HFF-Myc (cell line): ENCODE measurements around the gene ZSWIM7.
A peak's percentile ranks its signal among the peaks of the same experiment; 100 is the strongest.
"Not testable (repeated sequence)": the region's sequence is repeated elsewhere in the genome, so short reads cannot be mapped to it uniquely, and the experiment has no call there.

Experiments
- DNase-seq: peaks from one replicate; pipeline ENCODE4 v3.0.0-alpha.2; 2011; ENCODE audit warnings: low read depth; ENCODE audit errors: extremely low read depth
- H3K4me3 ChIP-seq: replicated peaks from 2 replicates; pipeline ENCODE4 v1.5.1; 2011; ENCODE audit warnings: low read depth, mild to moderate bottlenecking, control low read depth, low read length
- CTCF ChIP-seq: IDR thresholded peaks from 2 replicates; pipeline ENCODE4 v1.5.1; 2012; ENCODE audit warnings: mild to moderate bottlenecking, low read depth, low read length, control low read depth; ENCODE audit errors: missing control alignments

Gene ZSWIM7

GRCh38 chr17:15944759-15945526 lies 54.6 kb downstream of the ZSWIM7 start, which contains the start of gene ADORA2B:
Gene ADORA2B (plus strand): TSS chr17:15945130. CDS start chr17:15945249, 119 bp downstream.
- peak within 1 kb of the TSS; percentile 78 for H3K4me3 ChIP-seq
- DNase-seq, result no peak
- TF ChIP-seq CTCF, result peak; percentile 32

GRCh38 chr17:15943971-15944758 lies 55.3 kb downstream of the ZSWIM7 start:
- DNase-seq, result no peak
- no peak for TF ChIP-seq CTCF
- peak overlapping the region; percentile 78 for H3K4me3 ChIP-seq

- H3K4me3 ChIP-seq, result no peak overlapping the region
- TF ChIP-seq CTCF, result no peak
- DNase-seq, result no peak
Observed at GRCh38 chr17:15942207-15942833, 57.2 kb downstream of the ZSWIM7 start.

- TF ChIP-seq CTCF, result no peak
- no peak for DNase-seq
- no peak overlapping the region for H3K4me3 ChIP-seq
Observed at GRCh38 chr17:15941781-15942180, 57.7 kb downstream of the ZSWIM7 start.

- not testable (repeated sequence) for DNase-seq, H3K4me3 ChIP-seq
Observed at GRCh38 chr17:15936481-15936880, 63.0 kb downstream of the ZSWIM7 start.

- TF ChIP-seq CTCF, result no peak
- no peak overlapping the region for H3K4me3 ChIP-seq
- no peak for DNase-seq
Observed at GRCh38 chr17:15935891-15936290, 63.6 kb downstream of the ZSWIM7 start.

GRCh38 chr17:15934866-15935265 lies 64.6 kb downstream of the ZSWIM7 start:
- DNase-seq, result no peak
- no peak for TF ChIP-seq CTCF

More at GRCh38 chr17:15934866-15935265, 64.6 kb downstream of the ZSWIM7 start:
- H3K4me3 ChIP-seq, result no peak overlapping the region
